Spleen (tissue), 3 donors: ENCODE data around the gene PACSIN3.

Experiments
- POLR2A ChIP-seq, 3 donors: fragments of 450-650 bp; IDR thresholded peaks; one replicate each; pipeline ENCODE4 v1.5.1; 2017; ENCODE audit warnings: antibody characterized with exemption in 3 of 3, mild to moderate bottlenecking in 1 of 3
- POLR2AphosphoS5 ChIP-seq, 3 donors: sonication (generic); formaldehyde crosslinking; IDR thresholded peaks; one replicate each; pipeline ENCODE4 v1.5.1; 2017; ENCODE audit warnings: antibody characterized with exemption in 3 of 3

- no peak for TF ChIP-seq POLR2A (IDR thresholded peaks at IDR 0.05)
- no peak for TF ChIP-seq POLR2AphosphoS5 (IDR thresholded peaks at IDR 0.05)
These were observed 3.0 kb downstream of the PACSIN3 start for GRCh38 chr11:47183031-47183856.
